PC-9 (cell line): ENCODE results near the gene MDFIC. TPM values are rescaled to one million over a fixed set of nuclear protein-coding genes. Genes with fewer than 3 reads are reported as not detected.

Source experiments
- BruUV-seq: library from RNA; stranded (reverse); fragments of 400-500 nt; replicated peaks from 2 replicates; lab custom pipeline; 2021; lab: Mats Ljungman, UMichigan
- CTCF ChIA-PET: fragments of 300-600 bp; sonication (Branson Sonifier 250); formaldehyde crosslinking; loops from one replicate; lab custom pipeline; 2022; ENCODE audit warnings: antibody characterized with exemption; lab: Charles Lee
- POLR2A ChIA-PET: fragments of 300-600 bp; sonication (Branson Sonifier 250); formaldehyde crosslinking; loops from one replicate; lab custom pipeline; 2022; ENCODE audit warnings: antibody characterized with exemption; ENCODE audit not compliant: unreplicated experiment; lab: Charles Lee
- DNase-seq, 2 experiments: peaks; one replicate each; pipeline versions ENCODE4 v3.0.0 to v3.0.0-alpha.2; 2015 to 2022; ENCODE audit warnings: mixed read lengths in 1 of 2
- H2AFZ ChIP-seq: fragments of 200-600 bp; sonication (generic); 2 replicates; pipeline ENCODE4 v1.8.1; 2017; ENCODE audit warnings: antibody characterized with exemption
- H3F3A ChIP-seq: fragments of 200-600 bp; sonication (generic); 2 replicates; pipeline ENCODE4 v1.8.1; 2017; ENCODE audit warnings: antibody characterized with exemption, mild to moderate bottlenecking, low read depth; ENCODE audit not compliant: insufficient read depth
- H3K27ac ChIP-seq: fragments of 200-600 bp; sonication (generic); 2 replicates; pipeline ENCODE4 v1.6.1; 2016; ENCODE audit warnings: mixed run types
- H3K27me3 ChIP-seq: fragments of 200-600 bp; sonication (generic); 2 replicates; pipeline ENCODE4 v1.6.1; 2016; ENCODE audit warnings: low read depth, mixed run types; ENCODE audit not compliant: insufficient read depth
- H3K36me3 ChIP-seq: fragments of 200-600 bp; sonication (generic); 2 replicates; pipeline ENCODE4 v1.6.1; 2016; ENCODE audit warnings: low read depth, mixed run types
- H3K4me1 ChIP-seq: fragments of 200-600 bp; sonication (generic); replicated peaks from 2 replicates; pipeline ENCODE4 v1.6.1; 2016; ENCODE audit warnings: mixed run types; ENCODE audit not compliant: insufficient read depth
- H3K4me2 ChIP-seq: fragments of 200-600 bp; sonication (generic); 2 replicates; pipeline ENCODE4 v1.6.1; 2017; ENCODE audit warnings: mixed run types
- H3K4me3 ChIP-seq: fragments of 200-600 bp; sonication (generic); 2 replicates; pipeline ENCODE4 v1.6.1; 2016; ENCODE audit warnings: mixed run types
- H3K79me2 ChIP-seq: fragments of 200-600 bp; sonication (generic); 2 replicates; pipeline ENCODE4 v1.6.1; 2017; ENCODE audit warnings: low read depth, mixed run types
- H3K9me2 ChIP-seq: fragments of 200-600 bp; sonication (generic); 2 replicates; pipeline ENCODE4 v1.8.1; 2017; ENCODE audit warnings: mild to moderate bottlenecking; ENCODE audit not compliant: insufficient read depth
- H3K9me3 ChIP-seq: fragments of 200-600 bp; sonication (generic); 2 replicates; pipeline ENCODE4 v1.8.1; 2016; ENCODE audit warnings: low read depth; ENCODE audit not compliant: insufficient read depth
- H4K20me1 ChIP-seq: fragments of 200-600 bp; sonication (generic); 2 replicates; pipeline ENCODE4 v1.8.1; 2017; ENCODE audit not compliant: insufficient read depth
- CTCF ChIP-seq: fragments of 200-600 bp; sonication (generic); conservative IDR thresholded peaks from 2 replicates; pipeline ENCODE4 v1.6.1; 2017; ENCODE audit warnings: mixed run types, antibody characterized with exemption, mild to moderate bottlenecking, moderate library complexity
- EZH2 ChIP-seq: fragments of 200-600 bp; sonication (generic); IDR thresholded peaks from 2 replicates; pipeline ENCODE4 v1.8.0; 2017; ENCODE audit warnings: antibody characterized with exemption, low read depth
- intact Hi-C: fragments of 100-400 bp; cut with micrococcal nuclease; formaldehyde crosslinking; loops from one replicate; pipeline ENCODE4 v1.10.0; 2022; ENCODE audit not compliant: unreplicated experiment
- total RNA-seq: library from RNA; stranded (reverse); gene quantifications from 2 replicates; pipeline ENCODE4 v1.2.3, GENCODE V29; 2021

MDFIC gene
- total RNA-seq, 1 experiment from 2014 or later: 38.9 TPM

- H3K9me3 ChIP-seq: no peaks in the 10 kb centered on the region
- no peaks in the 10 kb centered on the region for H3F3A ChIP-seq
- H3K4me1 ChIP-seq: peaks cover 3% of the 10 kb centered on the region; the same call in 1 of the 2 replicates
- no peaks in the 10 kb centered on the region for H3K79me2 ChIP-seq
- H3K27ac ChIP-seq: no peak overlapping the region
- no peaks in the 10 kb centered on the region for H4K20me1 ChIP-seq
- H2AFZ ChIP-seq: no peak overlapping the region
- no peaks in the 10 kb centered on the region for H3K27me3 ChIP-seq
- peaks cover 3% of the 10 kb centered on the region; the same call in 1 of the 2 replicates for H3K9me2 ChIP-seq
- ChIA-PET CTCF (no interaction called here), POLR2A (no interaction called here)
- no peaks in the 10 kb centered on the region for H3K36me3 ChIP-seq
- no TSS peak for BruUV-seq
- TF ChIP-seq EZH2: no peak
- no peak for TF ChIP-seq CTCF
- no peak overlapping the region for H3K4me3 ChIP-seq
- no peak for DNase-seq
- intact Hi-C loops: no loop called here
- H3K4me2 ChIP-seq: no peak overlapping the region
Observed at GRCh38 chr7:115004121-115004520, 82.2 kb downstream of the MDFIC start.

- H3K9me3 ChIP-seq: no peaks in the 10 kb centered on the region
- no peak overlapping the region for H2AFZ ChIP-seq
- BruUV-seq: no TSS peak
- DNase-seq: no peak
- ChIA-PET POLR2A (no interaction called here), CTCF (no interaction called here)
- H3K4me3 ChIP-seq: no peak overlapping the region
- H3K27me3 ChIP-seq: no peaks in the 10 kb centered on the region
- intact Hi-C loops: no loop called here
- no peak overlapping the region for H3K4me2 ChIP-seq
- TF ChIP-seq CTCF: no peak
- no peak for TF ChIP-seq EZH2
- H4K20me1 ChIP-seq: no peaks in the 10 kb centered on the region
- H3K27ac ChIP-seq: no peak overlapping the region
- no peaks in the 10 kb centered on the region for H3K36me3 ChIP-seq
- H3K4me1 ChIP-seq: peaks cover 4% of the 10 kb centered on the region; the same call in 1 of the 2 replicates
- H3F3A ChIP-seq: no peaks in the 10 kb centered on the region
- no peaks in the 10 kb centered on the region for H3K79me2 ChIP-seq
- peaks cover 3% of the 10 kb centered on the region; the same call in 1 of the 2 replicates for H3K9me2 ChIP-seq
Observed at GRCh38 chr7:115005251-115005650, 83.4 kb downstream of the MDFIC start.

- Histone ChIP-seq H3K27ac (no peak overlapping the region), H3K9me3 (no peaks in the 10 kb centered on the region), H3K4me3 (no peak overlapping the region), H3K9me2 (peaks cover 3% of the 10 kb centered on the region; the same call in 1 of the 2 replicates), H3K36me3 (no peaks in the 10 kb centered on the region), H2AFZ (no peak overlapping the region), H3K4me1 (peaks cover 4% of the 10 kb centered on the region; the same call in 1 of the 2 replicates), H3K4me2 (no peak overlapping the region), H4K20me1 (no peaks in the 10 kb centered on the region), H3F3A (no peaks in the 10 kb centered on the region), H3K79me2 (no peaks in the 10 kb centered on the region), H3K27me3 (no peaks in the 10 kb centered on the region)
- ChIA-PET POLR2A (no interaction called here), CTCF (interaction anchor here (0.6 kb wide), 1 partner anchor 213 kb away, joined by 3 read pairs; no protein-coding TSS in a partner anchor)
- intact Hi-C loops: no loop called here
- TF ChIP-seq EZH2 (no peak), CTCF (no peak)
- no TSS peak for BruUV-seq
- DNase-seq: no peak
Observed at GRCh38 chr7:115005953-115006352, 84.1 kb downstream of the MDFIC start.
